ENCODE data around the gene SP110.

SP110 gene

GRCh38 chr2:230209422-230210051 is 10.2 kb downstream of the SP110 start:
- Histone ChIP-seq H3K9ac (ENCODE audit: insufficient read length, low read depth) (no peak overlapping the region), H3K27me3 (ENCODE audit: insufficient read depth, insufficient read length) (no peaks in the 10 kb centered on the region), H3K9me3 (ENCODE audit: insufficient read depth, low read length) (no peaks in the 10 kb centered on the region), H3K36me3 (ENCODE audit: insufficient read depth, insufficient read length, low read length) (peaks cover 30% of the 10 kb centered on the region), H3K4me3 (ENCODE audit: insufficient read length, low read depth) (no peak overlapping the region), H3K4me1 (ENCODE audit: insufficient read depth, insufficient read length) (no peaks in the 10 kb centered on the region)
- no peak for DNase-seq (ENCODE audit: low read depth, low spot score)
- no peak for TF ChIP-seq SUZ12 (IDR thresholded peaks at IDR 0.05; ENCODE audit: extremely low read depth, insufficient read depth, insufficient read length)

GRCh38 chr2:230208576-230208975 is 11.2 kb downstream of the SP110 start:
- TF ChIP-seq ZNF274 (IDR thresholded peaks at IDR 0.05; ENCODE audit: low read depth, low read length) (no peak), YY1 (IDR thresholded peaks at IDR 0.05; ENCODE audit: insufficient read depth, insufficient read length) (no peak), SUZ12 (IDR thresholded peaks at IDR 0.05; ENCODE audit: extremely low read depth, insufficient read depth, insufficient read length) (no peak)
- H3K36me3 ChIP-seq (ENCODE audit: insufficient read depth, insufficient read length, low read length) = peaks cover 30% of the 10 kb centered on the region
- no peaks in the 10 kb centered on the region for H3K4me1 ChIP-seq (ENCODE audit: insufficient read depth, insufficient read length)

GRCh38 chr2:230205721-230206120 is 14.1 kb downstream of the SP110 start:
- DNase-seq (ENCODE audit: low read depth, low spot score) = no peak
- Histone ChIP-seq H3K4me1 (ENCODE audit: insufficient read depth, insufficient read length) (no peaks in the 10 kb centered on the region), H3K4me3 (ENCODE audit: insufficient read length, low read depth) (no peak overlapping the region), H3K9me3 (ENCODE audit: insufficient read depth, low read length) (no peaks in the 10 kb centered on the region), H3K36me3 (ENCODE audit: insufficient read depth, insufficient read length, low read length) (peaks cover 14% of the 10 kb centered on the region), H3K9ac (ENCODE audit: insufficient read length, low read depth) (no peak overlapping the region), H3K27me3 (ENCODE audit: insufficient read depth, insufficient read length) (no peaks in the 10 kb centered on the region)
- TF ChIP-seq SUZ12 (IDR thresholded peaks at IDR 0.05; ENCODE audit: extremely low read depth, insufficient read depth, insufficient read length) (no peak), YY1 (IDR thresholded peaks at IDR 0.05; ENCODE audit: insufficient read depth, insufficient read length) (no peak), ZNF274 (IDR thresholded peaks at IDR 0.05; ENCODE audit: low read depth, low read length) (no peak)

More at GRCh38 chr2:230208576-230208975, 11.2 kb downstream of the SP110 start:
- Histone ChIP-seq H3K27me3 (ENCODE audit: insufficient read depth, insufficient read length) (no peaks in the 10 kb centered on the region), H3K9ac (ENCODE audit: insufficient read length, low read depth) (no peak overlapping the region), H3K9me3 (ENCODE audit: insufficient read depth, low read length) (no peaks in the 10 kb centered on the region), H3K4me3 (ENCODE audit: insufficient read length, low read depth) (no peak overlapping the region)
- no peak for DNase-seq (ENCODE audit: low read depth, low spot score)

GRCh38 chr2:230205034-230205433 is 14.8 kb downstream of the SP110 start:
- Histone ChIP-seq H3K4me1 (ENCODE audit: insufficient read depth, insufficient read length) (no peaks in the 10 kb centered on the region), H3K4me3 (ENCODE audit: insufficient read length, low read depth) (no peak overlapping the region), H3K27me3 (ENCODE audit: insufficient read depth, insufficient read length) (no peaks in the 10 kb centered on the region), H3K9ac (ENCODE audit: insufficient read length, low read depth) (no peak overlapping the region), H3K9me3 (ENCODE audit: insufficient read depth, low read length) (no peaks in the 10 kb centered on the region), H3K36me3 (ENCODE audit: insufficient read depth, insufficient read length, low read length) (peaks cover 14% of the 10 kb centered on the region)
- TF ChIP-seq ZNF274 (IDR thresholded peaks at IDR 0.05; ENCODE audit: low read depth, low read length) (no peak), SUZ12 (IDR thresholded peaks at IDR 0.05; ENCODE audit: extremely low read depth, insufficient read depth, insufficient read length) (no peak), YY1 (IDR thresholded peaks at IDR 0.05; ENCODE audit: insufficient read depth, insufficient read length) (no peak)
- no peak for DNase-seq (ENCODE audit: low read depth, low spot score)

- Histone ChIP-seq H3K27me3 (ENCODE audit: insufficient read depth, insufficient read length) (no peaks in the 10 kb centered on the region), H3K36me3 (ENCODE audit: insufficient read depth, insufficient read length, low read length) (peaks cover 2% of the 10 kb centered on the region), H3K9ac (ENCODE audit: insufficient read length, low read depth) (no peak overlapping the region), H3K4me3 (ENCODE audit: insufficient read length, low read depth) (no peak overlapping the region), H3K4me1 (ENCODE audit: insufficient read depth, insufficient read length) (no peaks in the 10 kb centered on the region), H3K9me3 (ENCODE audit: insufficient read depth, low read length) (no peaks in the 10 kb centered on the region)
- DNase-seq (ENCODE audit: low read depth, low spot score) = no peak
- no peak for TF ChIP-seq YY1 (IDR thresholded peaks at IDR 0.05; ENCODE audit: insufficient read depth, insufficient read length)
- no peak for TF ChIP-seq SUZ12 (IDR thresholded peaks at IDR 0.05; ENCODE audit: extremely low read depth, insufficient read depth, insufficient read length)
- no peak for TF ChIP-seq ZNF274 (IDR thresholded peaks at IDR 0.05; ENCODE audit: low read depth, low read length)
These were observed 16.6 kb downstream of the SP110 start for GRCh38 chr2:230203110-230203676.

GRCh38 chr2:230202430-230203109 is 17.2 kb downstream of the SP110 start:
- H3K9me3 ChIP-seq (ENCODE audit: insufficient read depth, low read length) = no peaks in the 10 kb centered on the region
- no peaks in the 10 kb centered on the region for H3K4me1 ChIP-seq (ENCODE audit: insufficient read depth, insufficient read length)
- TF ChIP-seq ZNF274 (IDR thresholded peaks at IDR 0.05; ENCODE audit: low read depth, low read length) (no peak), SUZ12 (IDR thresholded peaks at IDR 0.05; ENCODE audit: extremely low read depth, insufficient read depth, insufficient read length) (no peak), YY1 (IDR thresholded peaks at IDR 0.05; ENCODE audit: insufficient read depth, insufficient read length) (no peak)
- H3K9ac ChIP-seq (ENCODE audit: insufficient read length, low read depth) = no peak overlapping the region
- H3K36me3 ChIP-seq (ENCODE audit: insufficient read depth, insufficient read length, low read length) = peaks cover 2% of the 10 kb centered on the region
- no peak overlapping the region for H3K4me3 ChIP-seq (ENCODE audit: insufficient read length, low read depth)
- no peaks in the 10 kb centered on the region for H3K27me3 ChIP-seq (ENCODE audit: insufficient read depth, insufficient read length)
- DNase-seq (ENCODE audit: low read depth, low spot score) = no peak

Measured in NT2/D1 (cell line).